HG03521 (cell line): ENCODE results near the gene PRPF40A.

Experiments used
- ATAC-seq: cut with Tn5 transposase; IDR thresholded peaks from one replicate; pipeline ENCODE4 v1.9.1; 2021; ENCODE audit warnings: mild to moderate bottlenecking, moderate library complexity; ENCODE audit not compliant: unreplicated experiment

The PRPF40A gene

DNA sequence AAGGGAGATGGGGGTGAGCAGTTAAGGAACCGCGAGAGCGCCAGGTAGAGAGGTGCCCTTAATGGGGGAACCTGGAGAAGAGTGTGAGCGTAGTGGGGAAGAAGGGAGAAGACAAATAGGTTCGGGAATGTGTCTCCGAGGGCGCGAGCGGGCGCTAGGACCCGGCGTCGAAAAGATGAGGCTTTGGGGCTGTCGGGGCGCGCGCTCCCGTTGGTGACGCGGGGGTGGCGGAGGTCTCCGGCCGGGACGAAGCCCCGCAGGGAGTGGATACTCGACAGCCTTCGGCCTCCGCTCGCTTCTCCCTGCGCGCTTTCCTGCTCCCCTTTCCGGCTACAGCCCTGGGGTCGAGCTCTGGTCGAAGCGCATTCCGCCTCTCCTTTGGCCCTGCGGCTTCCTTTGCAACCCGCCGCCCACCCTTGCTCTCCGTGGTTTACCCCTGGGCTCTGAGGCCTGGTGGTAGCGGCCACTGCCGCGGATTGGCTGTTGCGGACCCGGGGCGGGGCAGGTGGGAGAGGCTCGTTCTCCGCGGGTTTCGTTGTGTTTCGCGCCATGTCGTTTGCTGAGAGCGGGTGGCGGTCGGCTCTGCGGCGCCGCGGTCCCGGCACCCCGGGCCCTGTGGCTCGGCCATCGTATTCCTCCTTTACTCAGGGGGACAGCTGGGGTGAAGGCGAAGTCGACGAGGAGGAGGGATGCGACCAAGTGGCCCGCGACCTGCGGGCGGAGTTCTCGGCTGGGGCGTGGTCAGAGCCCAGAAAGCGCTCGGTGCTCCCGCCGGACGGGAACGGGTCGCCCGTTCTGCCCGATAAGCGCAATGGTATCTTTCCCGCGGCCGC is 1.0 kb upstream of the PRPF40A start, which contains the start of gene ARL6IP6:
TSS of gene ARL6IP6 (plus strand) at position 545 of the 833 bp plus-strand sequence. CDS start at position 550, 5 bp downstream.
- ATAC-seq, result peak; percentile 66

DNA sequence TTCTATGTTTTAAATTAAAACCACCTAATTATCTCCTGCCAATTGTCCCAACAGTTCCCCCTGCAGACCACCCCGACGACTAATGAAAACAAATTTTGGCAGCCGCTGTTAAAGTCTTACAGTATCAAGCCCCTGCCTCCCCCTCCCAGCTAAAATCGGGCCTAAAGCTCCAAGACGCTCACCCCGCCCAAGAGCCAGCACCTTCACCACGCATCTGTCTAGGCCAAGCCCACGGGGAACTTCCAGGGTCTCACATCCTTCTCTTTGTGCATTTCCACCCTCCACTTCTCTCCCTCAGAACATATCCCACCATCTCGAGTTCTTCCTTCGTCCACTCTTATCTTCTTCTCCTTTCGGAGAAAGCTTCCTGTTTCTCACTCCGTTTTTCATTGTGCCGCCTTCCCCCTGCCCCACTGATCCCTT is 445 bp downstream of the PRPF40A start:
- ATAC-seq, result no peak

GRCh38 chr2:152715854-152716428 is 1.3 kb downstream of the PRPF40A start:
- ATAC-seq, result no peak

GRCh38 chr2:152715112-152715511 is 2.1 kb downstream of the PRPF40A start:
- ATAC-seq, result no peak

DNA sequence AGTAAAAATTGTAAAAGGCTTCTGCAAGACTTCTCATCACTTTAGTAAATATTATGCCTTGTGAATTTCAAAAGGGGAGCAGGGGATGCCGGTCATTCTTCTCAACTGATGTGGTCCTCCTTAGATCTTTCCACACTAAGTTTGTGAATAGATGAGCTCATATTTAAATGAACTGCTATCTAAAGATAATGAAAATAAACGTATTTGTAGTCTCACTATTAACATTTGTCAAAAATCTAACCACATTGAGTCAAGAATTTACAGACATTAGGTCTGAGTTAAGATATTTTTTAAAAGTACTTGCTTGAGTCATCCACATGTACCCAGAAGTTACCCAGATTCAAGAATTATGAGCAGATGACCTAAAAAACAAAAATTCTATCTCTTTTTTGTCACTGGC is 6.5 kb downstream of the PRPF40A start:
- ATAC-seq, result no peak

GRCh38 chr2:152708742-152709141 is 8.5 kb downstream of the PRPF40A start:
- ATAC-seq, result no peak

DNA sequence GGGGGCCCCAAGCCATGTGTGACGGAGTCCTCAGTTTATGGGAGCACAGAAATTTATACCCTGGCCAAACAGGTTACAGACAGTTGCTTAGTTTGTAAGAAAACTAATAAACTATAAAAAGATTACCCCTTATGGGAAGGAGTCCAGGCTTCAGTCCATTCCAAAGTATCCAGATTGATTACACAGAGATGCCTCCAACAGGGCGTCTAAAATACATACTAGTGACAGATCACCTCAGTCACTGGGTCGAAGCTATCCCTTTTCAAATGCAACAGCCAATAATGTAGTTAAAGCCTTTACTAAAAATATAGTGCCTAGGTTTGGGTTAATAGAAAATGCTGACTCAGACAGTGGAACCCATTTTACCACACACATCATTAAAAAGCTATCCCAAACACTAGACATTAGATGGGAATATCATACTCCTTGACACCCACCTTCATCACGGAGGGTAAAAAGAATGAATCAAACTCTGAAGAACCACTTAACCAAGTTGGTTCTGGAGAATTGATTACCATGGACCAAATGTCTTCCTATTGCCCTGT is 10.7 kb downstream of the PRPF40A start:
- ATAC-seq, result no peak

GRCh38 chr2:152701198-152701597 is 16.1 kb downstream of the PRPF40A start:
- no peak for ATAC-seq

DNA sequence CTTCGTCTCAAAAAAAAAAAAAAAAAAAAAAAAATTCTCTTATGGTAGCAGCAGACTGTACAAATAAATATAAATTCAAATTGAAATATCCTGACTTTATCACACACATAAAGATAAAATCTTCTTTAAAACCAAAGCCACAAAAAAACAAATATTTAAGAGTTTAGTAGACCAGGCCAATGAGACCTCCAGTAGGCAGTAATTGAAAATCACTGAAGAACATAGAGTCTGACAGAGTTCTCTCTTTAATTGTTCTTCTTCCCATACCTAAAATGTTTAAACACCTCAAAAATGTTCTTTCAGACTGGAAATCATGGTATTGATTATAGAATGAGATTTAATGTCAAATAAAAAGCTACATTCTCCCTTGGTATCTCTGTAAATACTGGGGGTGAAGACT is 20.8 kb downstream of the PRPF40A start:
- ATAC-seq, result no peak

DNA sequence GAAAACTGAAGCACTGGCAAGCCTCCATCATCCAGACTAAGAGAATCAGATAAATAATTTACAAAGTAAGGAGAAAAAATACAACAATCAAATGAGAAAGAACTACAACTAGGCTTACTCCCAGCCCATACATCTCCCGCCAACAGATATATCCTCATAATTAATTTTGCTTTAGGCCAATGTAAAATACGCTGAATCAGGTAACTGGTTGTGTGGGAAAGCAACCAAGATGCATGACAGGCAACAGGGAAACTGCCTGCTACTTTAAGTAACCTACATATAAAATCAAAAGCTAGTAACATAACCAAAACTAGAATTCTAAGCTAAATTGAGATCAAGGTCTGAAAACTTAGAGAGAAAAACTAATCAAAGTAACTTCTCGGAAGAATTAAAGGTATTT is 21.5 kb downstream of the PRPF40A start:
- no peak for ATAC-seq

GRCh38 chr2:152694161-152694661 is 23.1 kb downstream of the PRPF40A start:
- no peak for ATAC-seq

DNA sequence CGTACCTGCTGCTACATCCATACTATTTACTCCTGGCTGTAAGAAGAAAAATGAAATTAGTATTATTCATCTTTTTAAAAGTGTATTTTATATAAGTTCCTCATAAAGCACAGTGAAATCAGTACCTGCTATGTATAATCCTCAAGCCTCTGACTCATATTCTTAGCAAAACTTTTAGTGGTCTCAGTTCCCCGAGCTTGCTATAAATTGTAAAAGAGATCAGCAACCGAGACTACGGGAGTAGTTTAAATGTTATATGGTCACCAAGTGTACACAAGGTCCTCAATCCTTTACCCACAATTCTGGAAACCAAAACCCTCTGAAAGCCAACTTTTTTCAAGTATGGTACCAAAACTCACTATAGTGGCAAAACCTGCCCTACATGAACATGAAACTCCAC is 24.2 kb downstream of the PRPF40A start:
- peak; percentile 86 for ATAC-seq

DNA sequence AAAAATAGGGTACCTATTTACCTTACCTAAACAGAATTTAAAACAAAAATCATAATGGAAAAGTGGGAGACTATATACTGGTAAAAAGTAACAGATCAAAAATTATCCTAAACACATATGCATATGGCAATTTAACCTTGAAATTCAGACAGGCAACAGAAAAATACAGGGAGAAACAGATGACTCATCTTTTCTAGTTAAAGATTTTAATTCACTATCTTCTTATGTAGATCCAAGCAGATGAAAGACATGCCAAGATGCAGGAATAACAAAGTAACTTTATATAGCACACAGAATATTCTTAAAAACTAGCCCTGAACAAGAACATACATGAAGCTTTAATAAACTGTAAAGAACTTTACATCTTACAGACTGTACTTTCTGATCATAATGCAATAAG is 30.9 kb downstream of the PRPF40A start:
- no peak for ATAC-seq

DNA sequence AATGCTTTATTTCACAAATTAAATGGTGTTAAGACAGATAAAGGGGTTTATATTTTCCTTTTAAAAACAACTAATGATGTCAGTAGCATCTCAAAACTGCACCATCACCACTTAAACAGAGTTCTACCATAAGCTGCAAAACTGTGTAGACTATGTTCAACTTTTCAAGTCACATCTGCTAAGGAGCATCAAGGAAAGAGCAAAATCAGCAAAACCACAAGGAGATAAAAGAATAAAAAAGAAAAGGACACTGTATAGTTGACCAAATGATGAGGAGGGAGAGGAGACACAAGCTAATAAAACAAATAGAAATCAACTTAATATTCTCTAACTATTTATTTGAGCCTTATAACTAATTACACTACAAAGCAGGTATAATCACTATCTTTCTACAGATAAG is 33.9 kb downstream of the PRPF40A start:
- ATAC-seq, result no peak

GRCh38 chr2:152682663-152683062 is 34.6 kb downstream of the PRPF40A start:
- no peak for ATAC-seq

- ATAC-seq, result no peak
Measured at GRCh38 chr2:152678808-152679207, 38.5 kb downstream of the PRPF40A start.

- ATAC-seq, result no peak
Measured at GRCh38 chr2:152676461-152676860, 40.8 kb downstream of the PRPF40A start.

DNA sequence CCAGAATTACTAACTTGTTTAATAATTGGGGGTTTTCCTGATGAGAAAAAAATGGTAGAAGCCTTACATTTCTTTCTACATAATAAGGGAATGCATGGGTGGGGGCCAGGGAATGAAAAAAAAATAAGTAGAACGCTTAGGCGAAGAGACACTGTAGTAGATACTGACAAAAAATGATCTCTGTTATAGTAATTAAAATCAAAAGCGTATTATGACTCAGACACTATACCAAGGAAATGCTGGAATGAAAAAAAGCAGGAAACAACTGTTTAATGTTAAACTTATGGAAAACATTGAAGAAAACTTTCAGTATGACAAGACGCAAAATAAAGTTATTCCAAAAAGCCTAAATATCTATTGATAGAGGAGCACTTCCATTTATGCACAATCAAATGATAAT is 42.9 kb downstream of the PRPF40A start:
- ATAC-seq, result no peak

- no peak for ATAC-seq
Measured at GRCh38 chr2:152664725-152665124, 52.5 kb downstream of the PRPF40A start.

GRCh38 chr2:152661076-152661475 is 56.2 kb downstream of the PRPF40A start:
- no peak for ATAC-seq

GRCh38 chr2:152658221-152658620 is 59.0 kb downstream of the PRPF40A start:
- ATAC-seq, result no peak

DNA sequence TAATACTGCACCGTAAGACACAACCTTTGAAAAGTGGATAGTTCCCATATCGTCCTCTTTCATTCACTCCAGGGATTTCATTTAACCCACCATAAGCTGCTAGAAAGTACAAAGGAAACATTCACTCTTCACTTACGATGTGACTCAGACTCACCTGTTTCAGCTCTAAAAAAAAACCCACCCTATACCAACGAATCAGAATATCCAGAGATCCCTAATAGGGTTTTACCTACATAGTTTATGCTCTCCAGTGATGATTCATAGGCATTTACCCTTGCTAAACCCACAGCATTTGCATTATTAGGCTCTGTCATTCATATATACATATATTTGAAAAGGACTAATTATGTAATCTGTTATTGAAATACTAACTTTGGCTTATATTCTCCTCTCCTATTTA is 60.2 kb downstream of the PRPF40A start:
- ATAC-seq, result no peak
